Lung (tissue), 12 donors: ENCODE results near the gene PLEKHA3. TPM values are rescaled to one million over a fixed set of nuclear protein-coding genes. Genes with fewer than 3 reads are reported as not detected.

ENCODE experiments used
- ATAC-seq: fragments of 200-7000 bp; cut with Tn5 transposase; one replicate; pipeline ENCODE4 v1.9.1; 2020; ENCODE audit warnings: moderate number of reproducible peaks; ENCODE audit not compliant: insufficient read depth, low FRiP score
- DNase-seq, 3 donors: peaks; one replicate each; pipeline ENCODE4 v3.0.0-alpha.2; 2013 to 2017
- H3K27ac ChIP-seq, 2 donors: one replicate each; pipeline ENCODE4 v1.5.1; 2013; ENCODE audit warnings: mild to moderate bottlenecking in 2 of 2, moderate library complexity in 2 of 2, control low read depth in 1 of 2, inconsistent platforms in 1 of 2, low read depth in 1 of 2, low read length in 1 of 2
- H3K27me3 ChIP-seq, 3 donors: one replicate each; pipeline ENCODE4 v1.5.1; 2013; ENCODE audit warnings: low read length in 2 of 3; ENCODE audit not compliant: control insufficient read depth in 3 of 3, insufficient read depth in 3 of 3
- H3K36me3 ChIP-seq, 4 donors: one replicate each; pipeline ENCODE4 v1.5.1; 2013; ENCODE audit warnings: low read length in 4 of 4, mild to moderate bottlenecking in 1 of 4, moderate library complexity in 1 of 4; ENCODE audit not compliant: control insufficient read depth in 4 of 4, insufficient read depth in 4 of 4
- H3K4me1 ChIP-seq, 5 donors: one replicate each; pipeline ENCODE4 v1.5.1; 2013; ENCODE audit warnings: low read length in 5 of 5, mild to moderate bottlenecking in 2 of 5, moderate library complexity in 1 of 5; ENCODE audit not compliant: control insufficient read depth in 5 of 5, insufficient read depth in 5 of 5
- H3K4me3 ChIP-seq: one replicate; pipeline ENCODE4 v1.5.1; 2013; ENCODE audit warnings: mild to moderate bottlenecking, control low read depth, moderate library complexity
- H3K9ac ChIP-seq, 2 donors: one replicate each; pipeline ENCODE4 v1.5.1; 2013; ENCODE audit warnings: low read length in 2 of 2, control low read depth in 1 of 2; ENCODE audit not compliant: insufficient read depth in 1 of 2
- H3K9me3 ChIP-seq, 4 donors: one replicate each; pipeline ENCODE4 v1.5.1; 2013; ENCODE audit warnings: low read length in 3 of 4, mild to moderate bottlenecking in 1 of 4, moderate library complexity in 1 of 4; ENCODE audit not compliant: control insufficient read depth in 4 of 4, insufficient read depth in 3 of 4
- CTCF ChIP-seq: IDR thresholded peaks from 2 replicates; pipeline ENCODE4 v1.5.1; 2012; ENCODE audit warnings: mild to moderate bottlenecking; ENCODE audit errors: control extremely low read depth, extremely low read depth
- WGBS, 2 donors: extraction: QIAGEN DNeasy Blood & Tissue Kit; methylation state at CpG; one replicate each; pipeline ENCODE4 v1.1.7; 2013; 5-methylcytosine and 5-hydroxymethylcytosine counted together
- polyA plus RNA-seq, 2 donors: library from polyadenylated mRNA; stranded (reverse); fragments of 200-250 nt; gene quantifications; one replicate each; pipeline ENCODE4 v1.2.1, GENCODE V29; 2013
- total RNA-seq, 2 donors: library from RNA; depleted of rRNA in 1 of 2; stranded (reverse); fragments of >200 nt in 1 of 2; gene quantifications; one replicate each; pipeline ENCODE4 v1.2.1, GENCODE V29; 2014 to 2021
- donor health status: control.
- donor health status: control.
- donor health status: Bipolar disorder and iron deficiency.
- donor health status: healthy.
- donor health status: DM: yes; HTN: yes; CAD: no.

Gene PLEKHA3
- total and polyA plus RNA-seq, 4 donors, result 2.8 to 23.7 (median 12.3) TPM

DNA sequence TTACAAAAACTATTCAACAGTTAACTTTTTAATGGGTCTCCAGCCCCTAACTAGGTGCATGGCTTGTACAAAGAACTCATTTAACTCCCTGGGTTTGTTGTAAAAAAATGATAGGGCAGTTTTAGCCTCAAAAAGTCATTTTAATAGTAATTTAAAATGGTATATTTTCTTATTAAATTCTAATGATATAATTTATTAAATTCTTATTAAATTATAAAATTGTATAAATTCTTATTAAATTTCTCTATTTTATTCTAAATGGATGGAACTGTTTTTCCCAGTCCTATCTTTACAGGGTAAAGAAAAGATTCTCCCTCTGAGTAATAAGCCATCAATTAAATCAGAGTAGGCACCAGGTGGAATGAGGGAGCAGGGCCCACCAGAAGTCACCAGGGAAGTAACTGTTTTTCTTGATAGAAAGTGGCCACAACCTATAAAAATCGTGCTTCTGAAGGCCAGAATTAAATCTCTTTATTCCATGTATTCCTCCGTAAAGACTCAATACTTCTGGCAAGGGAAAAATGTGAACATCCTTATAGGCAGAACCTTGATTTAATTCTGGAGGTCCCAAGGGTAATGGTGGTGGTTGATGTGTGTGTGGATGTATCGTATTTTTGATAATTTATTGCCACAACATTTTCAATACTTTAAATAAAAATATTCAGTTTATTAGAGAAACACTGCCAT lies 2.7 kb upstream of the PLEKHA3 start:
- 3 to 14% methylated on average over 3 of the region's 3 CpGs for WGBS, 2 donors
- no peak for ATAC-seq
- Histone ChIP-seq H3K4me1 (peaks cover 0 to 37% (median 24%) of the 10 kb centered on the region in 5 donors), H3K27me3 (no peaks in the 10 kb centered on the region), H3K9me3 (no peaks in the 10 kb centered on the region), H3K9ac (peak overlapping the region; percentile 87 to 95), H3K27ac (no peak overlapping the region), H3K4me3 (no peak overlapping the region), H3K36me3 (peaks cover 0 to 2% (median 0%) of the 10 kb centered on the region in 4 donors)
- TF ChIP-seq CTCF, result no peak
- DNase-seq, result peak in 2 of 3 donors; percentile 8 to 69

- Histone ChIP-seq H3K4me3 (peak overlapping the region; percentile 52), H3K36me3 (peaks cover 0 to 2% (median 0%) of the 10 kb centered on the region in 4 donors), H3K27ac (peak overlapping the region; percentile 91 to 96), H3K9ac (peak overlapping the region; percentile 87 to 95), H3K9me3 (no peaks in the 10 kb centered on the region), H3K4me1 (peaks cover 0 to 39% (median 24%) of the 10 kb centered on the region in 5 donors), H3K27me3 (no peaks in the 10 kb centered on the region)
- 1% methylated on average over 10 of the region's 10 CpGs for WGBS, 2 donors
- DNase-seq (no peak), ATAC-seq (no peak)
- TF ChIP-seq CTCF, result no peak
Observed at GRCh38 chr2:178478130-178478438, 2.2 kb upstream of the PLEKHA3 start.

DNA sequence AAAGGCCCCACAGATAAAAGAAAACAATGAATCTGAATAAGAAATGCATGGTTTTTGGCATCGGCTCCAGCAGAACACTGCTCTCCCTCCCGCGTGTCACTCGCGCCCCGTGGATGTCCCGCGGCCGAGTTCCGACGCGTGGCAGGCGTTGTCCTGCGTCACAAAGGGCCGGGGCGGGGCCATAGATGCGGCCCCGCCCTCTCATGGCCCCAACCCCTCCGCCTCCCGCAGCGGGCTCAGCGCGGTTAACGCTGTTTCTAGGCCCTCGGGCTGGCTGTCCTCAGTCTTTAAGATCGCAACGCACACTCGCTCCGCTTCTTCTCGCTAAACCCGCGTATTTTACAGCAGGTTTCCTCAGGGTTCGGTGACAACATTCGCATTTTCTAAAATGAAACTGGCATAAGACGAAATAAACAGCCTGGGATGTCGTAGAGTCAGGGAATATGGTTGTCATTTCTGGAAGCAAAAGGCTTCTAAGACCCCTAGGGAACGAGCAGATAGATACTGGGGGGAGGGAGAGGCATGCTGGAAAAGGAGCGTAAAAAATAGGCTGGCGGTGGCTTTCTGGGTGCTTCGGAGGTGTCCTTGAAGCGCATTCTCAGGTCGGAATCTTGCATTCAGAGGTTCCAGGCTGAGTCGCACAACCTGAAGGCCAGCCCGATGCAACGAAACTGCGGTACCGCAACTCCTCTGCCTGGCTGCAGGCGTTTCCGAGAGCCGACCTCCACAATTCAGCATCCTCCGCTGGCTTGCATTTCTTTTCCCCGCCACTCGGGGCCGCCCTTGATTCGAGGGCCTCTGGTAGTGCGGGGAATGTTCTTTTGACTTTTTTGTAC lies 1.6 kb upstream of the PLEKHA3 start, which contains the start of gene FKBP7:
Gene FKBP7 (minus strand): TSS at position 162 of the 836 bp plus-strand sequence. CDS start 101 bp downstream, at position 61.
- peak within 1 kb of the TSS; percentile 91 to 96 for H3K27ac ChIP-seq

More for the DNA sequence above, 1.6 kb upstream of the PLEKHA3 start, which contains the start of gene FKBP7:
- Histone ChIP-seq H3K4me1 (peaks cover 0 to 39% (median 24%) of the 10 kb centered on the region in 5 donors), H3K9me3 (no peaks in the 10 kb centered on the region), H3K27me3 (no peaks in the 10 kb centered on the region), H3K4me3 (peak within 1 kb of the TSS; percentile 52), H3K36me3 (peaks cover 0 to 2% (median 0%) of the 10 kb centered on the region in 4 donors), H3K9ac (peak within 1 kb of the TSS; percentile 87 to 95)
- 1% methylated on average over 56 of the region's 56 CpGs for WGBS, 2 donors
- ATAC-seq, result peak; percentile 81
- peak; percentile 90 to 95 (median 94) for DNase-seq
- peak; percentile 65 for TF ChIP-seq CTCF
